GM19467 (cell line): ENCODE measurements around the gene TEKT5.
"Not testable (repeated sequence)": the region's sequence is repeated elsewhere in the genome, so short reads cannot be mapped to it uniquely, and the experiment has no call there.

Experiments
- ATAC-seq: cut with Tn5 transposase; IDR thresholded peaks from one replicate; pipeline ENCODE4 v1.9.1; 2021; ENCODE audit warnings: mild to moderate bottlenecking, moderate library complexity; ENCODE audit not compliant: unreplicated experiment

The TEKT5 gene

GRCh38 chr16:10685709-10686108, 9.0 kb downstream of the TEKT5 start:
- ATAC-seq: no peak

- ATAC-seq: no peak
Measured at GRCh38 chr16:10684511-10685151, 10.1 kb downstream of the TEKT5 start.

DNA sequence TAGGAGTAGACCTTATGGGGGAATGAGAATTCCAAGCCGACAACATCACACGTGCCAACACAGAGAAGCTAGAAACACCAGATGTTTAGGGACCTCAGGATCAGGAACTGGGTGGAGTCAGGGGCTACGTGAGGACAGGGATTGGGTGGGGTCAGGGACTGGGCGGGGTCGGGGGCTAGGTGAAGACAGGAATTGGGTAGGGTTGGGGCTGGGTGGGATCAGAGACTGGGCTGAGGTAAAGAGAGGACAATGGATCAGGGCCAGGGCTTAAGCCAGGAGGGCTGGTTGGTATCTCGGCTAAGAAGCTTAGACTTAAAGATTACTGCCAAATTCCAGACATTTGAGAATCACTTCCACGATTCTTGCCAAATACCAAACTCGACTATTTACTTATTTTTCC, 11.6 kb downstream of the TEKT5 start:
- no peak for ATAC-seq

DNA sequence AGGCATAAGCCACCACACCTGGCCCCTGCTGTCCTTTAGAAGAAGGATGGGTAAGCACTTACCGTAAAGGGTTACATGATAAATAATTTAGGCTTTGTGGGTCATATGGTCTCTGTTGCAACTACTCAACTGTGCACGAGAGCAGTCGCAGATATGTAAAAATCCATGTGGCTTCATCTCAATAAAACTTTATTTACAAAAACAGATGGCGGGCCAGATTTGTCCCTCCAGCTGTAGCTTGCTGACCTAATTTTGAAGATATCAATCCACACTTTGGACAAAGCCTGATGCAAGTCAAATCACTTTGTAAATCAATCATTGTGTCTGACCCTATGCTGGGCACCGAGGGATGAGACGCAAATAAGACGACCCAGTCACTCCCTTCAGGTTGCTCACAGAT, 12.1 kb downstream of the TEKT5 start:
- ATAC-seq: no peak

GRCh38 chr16:10681310-10682308, 13.1 kb downstream of the TEKT5 start:
- no peak for ATAC-seq

- ATAC-seq: no peak
Measured at GRCh38 chr16:10679921-10680320, 14.8 kb downstream of the TEKT5 start.

- ATAC-seq: not testable (repeated sequence)
Measured at GRCh38 chr16:10679441-10679840, 15.3 kb downstream of the TEKT5 start.

- no peak for ATAC-seq
Measured at GRCh38 chr16:10678655-10679054, 16.1 kb downstream of the TEKT5 start.

GRCh38 chr16:10676284-10676683, 18.4 kb downstream of the TEKT5 start:
- no peak for ATAC-seq

DNA sequence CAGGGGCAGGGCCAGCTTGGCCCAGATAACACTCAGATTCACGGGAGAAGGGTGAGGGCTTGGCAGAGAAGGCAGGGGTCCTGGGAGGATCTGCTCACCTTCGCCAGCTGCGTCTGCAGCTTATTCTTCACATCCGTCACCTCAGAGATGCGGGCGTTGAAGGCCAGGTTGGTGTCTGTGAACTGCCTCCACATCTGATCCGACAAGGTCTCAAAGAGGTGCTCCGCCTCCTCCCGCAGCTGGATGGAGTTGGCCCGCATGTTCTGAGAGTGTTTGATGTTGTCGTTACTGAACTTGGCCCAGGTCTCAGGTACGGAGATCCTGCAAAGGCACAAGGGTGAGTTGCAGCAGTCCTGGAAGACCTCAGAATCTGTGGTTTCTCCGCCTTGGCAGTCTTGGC, 18.9 kb downstream of the TEKT5 start:
- no peak for ATAC-seq

DNA sequence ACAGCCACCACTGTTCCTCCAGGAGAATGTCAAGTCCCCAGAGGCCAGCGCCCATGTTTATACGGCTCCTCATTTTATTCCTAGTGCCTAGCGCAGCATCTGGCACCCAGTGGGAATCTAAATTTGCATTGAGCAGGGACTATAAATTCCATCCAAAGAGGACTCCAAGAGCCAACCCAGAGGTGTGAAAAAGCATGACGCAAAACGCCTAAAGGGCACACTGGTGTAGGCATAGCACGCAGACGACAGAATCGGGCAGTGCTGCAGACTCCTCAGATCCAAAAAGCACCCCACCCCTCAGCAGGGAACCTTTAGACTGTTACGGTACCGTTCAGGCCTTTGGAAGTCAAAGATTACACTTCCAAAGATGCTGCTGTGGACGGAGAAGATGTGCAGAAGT, 19.5 kb downstream of the TEKT5 start:
- no peak for ATAC-seq

DNA sequence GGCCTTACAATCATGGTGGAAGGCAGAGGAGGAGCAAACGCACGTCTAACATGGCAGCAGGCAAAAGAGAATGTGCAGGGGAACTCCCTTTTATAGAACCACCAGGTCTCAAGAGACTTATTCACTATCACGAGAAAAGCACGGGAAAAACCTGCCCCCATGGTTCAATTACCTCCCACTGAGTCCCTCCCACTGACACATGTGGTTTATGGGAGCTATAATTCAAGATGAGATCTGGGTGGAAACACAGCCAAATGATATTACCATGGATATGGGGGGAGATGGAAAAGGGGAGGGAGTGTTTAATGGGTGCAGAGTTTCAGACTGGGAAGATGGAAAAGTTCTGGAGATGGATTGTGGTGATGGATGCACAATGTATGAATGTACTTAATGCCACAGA, 23.0 kb downstream of the TEKT5 start:
- no peak for ATAC-seq

- ATAC-seq: no peak
Measured at GRCh38 chr16:10669791-10670190, 24.9 kb downstream of the TEKT5 start.

GRCh38 chr16:10668322-10669045, 26.2 kb downstream of the TEKT5 start:
- ATAC-seq: no peak

DNA sequence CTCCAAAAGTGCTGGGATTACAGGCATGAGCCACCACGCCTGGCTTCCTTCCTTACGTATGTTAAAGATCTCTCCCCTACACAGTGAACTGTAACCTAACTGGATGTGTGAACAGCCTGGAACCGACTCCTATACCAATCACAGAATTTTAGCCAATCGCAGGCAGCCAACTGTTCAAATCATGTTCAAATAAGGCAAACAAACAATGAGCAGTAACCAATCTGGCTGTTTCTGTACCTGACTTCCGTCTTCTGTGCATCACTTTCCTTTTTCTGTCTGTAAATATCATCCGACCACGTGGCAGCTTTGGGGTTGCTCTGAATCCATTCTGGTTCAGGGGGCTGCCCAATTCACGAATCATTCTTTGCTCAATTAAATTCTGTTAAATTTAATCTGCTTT, 27.5 kb downstream of the TEKT5 start:
- no peak for ATAC-seq

GRCh38 chr16:10666291-10666690, 28.4 kb downstream of the TEKT5 start:
- no peak for ATAC-seq

- no peak for ATAC-seq
Measured at GRCh38 chr16:10665166-10665565, 29.6 kb downstream of the TEKT5 start.

- no peak for ATAC-seq
Measured at GRCh38 chr16:10664720-10665126, 30.0 kb downstream of the TEKT5 start.

- ATAC-seq: no peak
Measured at GRCh38 chr16:10663744-10664143, 31.0 kb downstream of the TEKT5 start.

- no peak for ATAC-seq
Measured at GRCh38 chr16:10663146-10663545, 31.6 kb downstream of the TEKT5 start.

DNA sequence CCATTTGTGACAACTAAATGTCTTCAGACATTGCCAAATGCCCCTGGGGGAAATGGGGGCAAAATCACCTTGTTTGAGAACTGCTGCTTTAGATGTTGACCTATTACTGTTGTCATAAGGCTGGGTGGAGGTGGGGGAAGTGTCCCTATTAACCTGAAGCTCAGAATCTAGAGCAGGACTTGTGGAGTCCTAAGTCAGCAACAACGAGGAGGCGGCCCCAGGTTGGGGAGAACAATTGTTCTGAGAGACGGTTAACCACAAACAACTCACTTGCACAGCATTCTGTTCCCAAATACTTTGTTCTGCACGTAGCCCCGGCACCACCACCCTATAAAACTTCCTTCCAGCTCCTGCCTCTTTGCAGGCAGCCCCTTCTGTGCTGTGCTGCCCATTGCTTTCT, 32.5 kb downstream of the TEKT5 start:
- no peak for ATAC-seq

DNA sequence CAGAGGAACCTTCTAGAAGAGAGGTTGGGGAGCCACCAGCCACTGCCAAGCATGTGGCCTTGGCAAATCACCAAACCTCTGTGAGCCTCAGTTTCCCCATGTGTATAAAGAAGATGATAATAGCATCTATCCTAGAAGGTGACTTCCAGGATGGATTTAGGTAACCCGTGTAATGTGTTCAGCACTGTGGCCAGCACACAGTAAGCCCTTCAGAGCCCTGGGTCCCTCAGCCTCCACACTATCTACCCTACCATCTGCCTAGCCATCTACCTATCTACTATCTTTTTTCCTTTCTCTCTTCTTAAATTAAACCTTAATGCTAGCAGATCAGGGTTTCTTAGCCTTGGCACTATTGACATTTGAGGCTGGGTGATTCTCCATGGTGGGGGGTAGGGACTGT, 33.0 kb downstream of the TEKT5 start:
- ATAC-seq: no peak
